LNCaP clone FGC (cell line): ENCODE data around the gene FOXI1.

Experiments used
- DNase-seq: peaks from one replicate; pipeline ENCODE4 v3.0.0-alpha.2; 2011; ENCODE audit warnings: low read depth
- H3K4me3 ChIP-seq: 2 replicates; pipeline ENCODE4 v1.5.1; 2011; ENCODE audit warnings: mild to moderate bottlenecking, low read depth, low read length, control low read depth
- CTCF ChIP-seq: IDR thresholded peaks from 2 replicates; pipeline ENCODE4 v1.5.1; 2012; ENCODE audit warnings: mild to moderate bottlenecking; ENCODE audit not compliant: control insufficient read depth, insufficient read depth; ENCODE audit errors: extremely low read depth

FOXI1 gene

GRCh38 chr5:170112876-170113521 is 7.3 kb downstream of the FOXI1 start:
- no peak overlapping the region for H3K4me3 ChIP-seq
- no peak for DNase-seq
- no peak for TF ChIP-seq CTCF

GRCh38 chr5:170113522-170113900 is 7.8 kb downstream of the FOXI1 start:
- DNase-seq: no peak
- no peak for TF ChIP-seq CTCF
- no peak overlapping the region for H3K4me3 ChIP-seq

GRCh38 chr5:170114271-170114670 is 8.6 kb downstream of the FOXI1 start:
- no peak for DNase-seq
- H3K4me3 ChIP-seq: no peak overlapping the region
- TF ChIP-seq CTCF: no peak

- DNase-seq: no peak
- no peak for TF ChIP-seq CTCF
- no peak overlapping the region for H3K4me3 ChIP-seq
These were observed 10.2 kb downstream of the FOXI1 start for GRCh38 chr5:170115925-170116324.

- H3K4me3 ChIP-seq: no peak overlapping the region
- DNase-seq: no peak
- no peak for TF ChIP-seq CTCF
These were observed 12.0 kb downstream of the FOXI1 start for GRCh38 chr5:170117736-170118135.

GRCh38 chr5:170120576-170120975 is 14.9 kb downstream of the FOXI1 start:
- DNase-seq: no peak
- no peak overlapping the region for H3K4me3 ChIP-seq
- TF ChIP-seq CTCF: no peak

- TF ChIP-seq CTCF: no peak
- no peak for DNase-seq
- H3K4me3 ChIP-seq: no peak overlapping the region
These were observed 15.6 kb downstream of the FOXI1 start for GRCh38 chr5:170121321-170121720.
